K562 (cell line): Measurements from ENCODE around the gene OBSL1. TPM values are rescaled to one million over a fixed set of nuclear protein-coding genes. Genes with fewer than 3 reads are reported as not detected.

Experiments used
- CCNT2 ChIP-seq: IDR thresholded peaks from 2 replicates; pipeline ENCODE4 v1.6.1; 2011; ENCODE audit warnings: borderline replicate concordance, low read depth, mild to moderate bottlenecking, moderate library complexity, mixed read lengths, low read length; ENCODE audit not compliant: insufficient read length; ENCODE audit errors: extremely low read depth
- CEBPB ChIP-seq: fragments of 450-650 bp; IDR thresholded peaks from 2 replicates; pipeline ENCODE4 v1.6.1; 2016; ENCODE audit warnings: missing genetic modification characterization, missing compliant biosample characterization
- CREB1 ChIP-seq, 2 experiments: sonication (generic) in 1 of 2; formaldehyde crosslinking in 1 of 2; IDR thresholded peaks; 2 replicates each; pipeline versions ENCODE4 v1.6.1 to v1.8.0; 2012 to 2022; ENCODE audit warnings: inconsistent platforms in 1 of 2, mild to moderate bottlenecking in 1 of 2, missing genetic modification reagents in 1 of 2, moderate library complexity in 1 of 2
- ETV1 ChIP-seq: fragments of 450-650 bp; conservative IDR thresholded peaks from 2 replicates; pipeline ENCODE4 v1.6.1; 2016; ENCODE audit warnings: missing genetic modification characterization, control low read depth, low read depth, missing compliant biosample characterization
- KLF16 ChIP-seq: IDR thresholded peaks from 2 replicates; pipeline ENCODE4 v1.6.1; 2016; ENCODE audit warnings: antibody characterized with exemption
- MED1 ChIP-seq: sonication (generic); formaldehyde crosslinking; IDR thresholded peaks from 2 replicates; pipeline ENCODE4 v1.8.1; 2023; ENCODE audit warnings: missing genetic modification reagents, borderline replicate concordance
- MYBL2 ChIP-seq, 2 experiments: fragments of 450-650 bp in 1 of 2; sonication (generic) in 1 of 2; formaldehyde crosslinking in 1 of 2; IDR thresholded peaks; 2 replicates each; pipeline versions ENCODE4 v1.6.1 to v1.8.1; 2017 to 2022; ENCODE audit warnings: borderline replicate concordance in 1 of 2, inconsistent platforms in 1 of 2, low read depth in 1 of 2, mild to moderate bottlenecking in 1 of 2, missing genetic modification reagents in 1 of 2, moderate library complexity in 1 of 2
- NR4A1 ChIP-seq, 2 experiments: fragments of 250-450 bp in 1 of 2; fragments of 450-650 bp in 1 of 2; sonication (Bioruptor Pico) in 1 of 2; IDR thresholded peaks; 2 replicates each; pipeline versions ENCODE4 v1.4.0 to v1.6.1; 2016 to 2020; ENCODE audit warnings: mild to moderate bottlenecking in 2 of 2, missing compliant biosample characterization in 1 of 2, missing genetic modification characterization in 1 of 2, moderate library complexity in 1 of 2
- RREB1 ChIP-seq: fragments of 250-450 bp; sonication (Bioruptor Pico); IDR thresholded peaks from 2 replicates; pipeline ENCODE4 v1.4.0; 2020
- SP2 ChIP-seq: IDR thresholded peaks from 2 replicates; pipeline ENCODE4 v1.6.1; 2011; ENCODE audit warnings: mild to moderate bottlenecking, low read depth, low read length, moderate library complexity; ENCODE audit not compliant: poor library complexity, severe bottlenecking; ENCODE audit errors: extremely low read depth
- STAT5A ChIP-seq: IDR thresholded peaks from 2 replicates; pipeline ENCODE4 v1.6.1; 2012; ENCODE audit warnings: low read length, inconsistent platforms, borderline replicate concordance
- TCF3 ChIP-seq: sonication (generic); formaldehyde crosslinking; IDR thresholded peaks from 2 replicates; pipeline ENCODE4 v1.4.0; 2020; ENCODE audit warnings: mild to moderate bottlenecking, missing genetic modification reagents
- TEAD1 ChIP-seq, 2 experiments: fragments of 450-650 bp in 1 of 2; sonication (generic) in 1 of 2; formaldehyde crosslinking; IDR thresholded peaks; 2 replicates each; pipeline versions ENCODE4 v1.4.0 to v1.8.0; 2020 to 2022; ENCODE audit warnings: mild to moderate bottlenecking in 2 of 2, missing genetic modification reagents in 1 of 2
- TGIF2 ChIP-seq: sonication (generic); formaldehyde crosslinking; IDR thresholded peaks from 2 replicates; pipeline ENCODE4 v1.8.1; 2022; ENCODE audit warnings: mild to moderate bottlenecking, missing genetic modification reagents, moderate library complexity
- ZBTB17 ChIP-seq: fragments of 450-650 bp; formaldehyde crosslinking; IDR thresholded peaks from 2 replicates; pipeline ENCODE4 v1.4.0; 2020; ENCODE audit warnings: mild to moderate bottlenecking
- ZBTB9 ChIP-seq: fragments of 450-650 bp; formaldehyde crosslinking; IDR thresholded peaks from 2 replicates; pipeline ENCODE4 v1.4.0; 2020; ENCODE audit warnings: mild to moderate bottlenecking, moderate library complexity
- ZFP30 ChIP-seq: fragments of 250-450 bp; sonication (Bioruptor Pico); IDR thresholded peaks from 2 replicates; pipeline ENCODE4 v1.8.0; 2022; ENCODE audit warnings: moderate library complexity, mild to moderate bottlenecking, inconsistent platforms, borderline replicate concordance
- ZNF175 ChIP-seq: fragments of 200-800 bp; sonication (Bioruptor generic); IDR thresholded peaks from 2 replicates; pipeline ENCODE4 v1.6.1; 2016; ENCODE audit warnings: low read depth, mild to moderate bottlenecking, missing genetic modification characterization, missing compliant biosample characterization
- ZNF263 ChIP-seq: sonication (generic); formaldehyde crosslinking; IDR thresholded peaks from 2 replicates; pipeline ENCODE4 v1.8.0; 2022; ENCODE audit warnings: mild to moderate bottlenecking, missing genetic modification reagents, borderline replicate concordance
- ZNF696 ChIP-seq: fragments of 250-450 bp; sonication (Bioruptor Pico); conservative IDR thresholded peaks from 2 replicates; pipeline ENCODE4 v1.4.0; 2020; ENCODE audit warnings: mild to moderate bottlenecking, moderate library complexity
- polyA plus RNA-seq, 8 experiments: library from polyadenylated mRNA; depleted of rRNA in 4 of 8; stranded (reverse) in 5 of 8; unstranded in 3 of 8; fragments of >200 nt; fragmentation: Nextera tagmentation in 2 of 8; fragmentation: Illumina TruSeq in 1 of 8; extraction: Ambion mirVana in 2 of 8; extraction: Trizol in 1 of 8; gene quantifications; 2 replicates each; pipeline versions ENCODE4 v1.2.1 to v1.2.3, GENCODE V29; 2011 to 2014; ENCODE audit warnings: inconsistent platforms in 1 of 8, missing spikeins in 1 of 8
- total RNA-seq, 7 experiments: library from RNA; depleted of rRNA in 6 of 7; stranded (reverse); fragments of >200 nt in 6 of 7; fragmentation: Illumina TruSeq in 2 of 7; extraction: Trizol in 2 of 7; gene quantifications; 2 replicates each; pipeline versions ENCODE4 v1.2.1 to v1.2.3, GENCODE V29; 2011 to 2021; ENCODE audit warnings: low replicate concordance in 1 of 7

Gene OBSL1
- total and polyA plus RNA-seq, 9 of the 15 experiments (the other 6 are each of a cell fraction or from before 2014, with no cell fraction given): 1.2 to 26.6 (median 8.6) TPM

DNA sequence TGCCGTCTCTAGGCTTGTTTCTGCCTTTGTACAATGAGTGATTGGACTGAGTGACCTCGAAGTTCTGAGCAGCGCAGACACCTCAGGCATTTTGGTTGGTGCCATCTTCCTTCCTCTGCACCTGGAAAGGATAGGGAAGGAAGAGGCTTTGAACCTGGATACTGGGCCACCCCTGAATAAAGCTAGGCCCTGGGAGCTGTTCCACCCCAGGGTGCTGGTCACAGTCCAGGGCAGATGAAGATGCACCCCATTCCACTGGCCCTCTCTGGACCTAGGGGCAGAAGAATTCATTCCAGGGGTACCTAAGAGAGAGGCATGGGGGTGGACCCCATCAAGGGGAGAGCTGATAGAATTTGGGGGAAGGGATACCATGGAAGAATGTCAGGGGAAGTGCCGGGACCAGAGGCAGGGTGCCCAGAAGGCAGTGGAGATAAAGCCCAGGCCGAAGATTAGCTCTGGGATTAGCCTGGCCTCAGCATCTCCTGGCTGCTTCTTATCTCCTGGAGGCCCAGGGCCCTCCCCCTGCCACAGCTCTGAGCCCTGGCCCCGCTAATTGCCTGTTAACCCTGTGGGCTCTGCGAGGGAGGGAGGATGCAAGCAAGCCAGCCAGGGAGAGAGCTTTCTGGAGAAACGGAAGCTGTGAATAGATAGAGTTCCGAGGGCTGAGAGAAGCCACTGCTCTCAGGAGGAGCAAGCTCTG, 45.7 kb downstream of the OBSL1 start (continued):
- TF ChIP-seq RREB1 (no peak), ZNF263 (CRISPR knock-in tag) (no peak), NR4A1 (CRISPR knock-in tag; IDR thresholded peaks at IDR 0.05) (no peak), NR4A1 (tag; IDR thresholded peaks at IDR 0.05) (peak; percentile 56), ZFP30 (CRISPR knock-in tag) (no peak), CEBPB (no peak), TGIF2 (no peak), ZBTB9 (CRISPR knock-in tag) (no peak; the same call in 1 of the 2 replicates), STAT5A (peak; percentile 69; the same call in 1 of the 2 replicates), MED1 (CRISPR knock-in tag) (no peak), KLF16 (peak; percentile 89), CREB1 (IDR thresholded peaks at IDR 0.05) (peak; percentile 12; the same call in 1 of the 2 replicates), CREB1 (CRISPR knock-in tag; IDR thresholded peaks at IDR 0.05) (no peak), TCF3 (CRISPR knock-in tag) (peak; percentile 93), ZNF175 (CRISPR knock-in tag) (no peak), TEAD1 (CRISPR knock-in tag; IDR thresholded peaks at IDR 0.05) (peak in 1 of 2 experiments; percentile 51; a peak in 2 of 4 replicates), CCNT2 (peak; percentile 97), ZBTB17 (CRISPR knock-in tag) (no peak), ETV1 (tag) (peak; percentile 53), ZNF696 (no peak), MYBL2 (IDR thresholded peaks at IDR 0.05; ENCODE audit: low read depth) (no peak), MYBL2 (CRISPR knock-in tag; IDR thresholded peaks at IDR 0.05; ENCODE audit: borderline replicate concordance) (no peak), SP2 (no peak)
